A549 (cell line): ENCODE results near the gene SOX11. TPM values are rescaled to one million over a fixed set of nuclear protein-coding genes. Genes with fewer than 3 reads are reported as not detected.

Experiments used
- ATAC-seq, 2 experiments: fragments of 200-7000 bp in 1 of 2; fragments of >200 bp in 1 of 2; cut with Nextera tagmentation in 1 of 2; cut with Tn5 transposase in 1 of 2; 3 replicates each; pipeline versions ENCODE4 v1.8.0 to v1.9.1; 2018 to 2020; ENCODE audit warnings: mild to moderate bottlenecking in 1 of 2, moderate library complexity in 1 of 2
- CTCF ChIA-PET: fragments of 300-600 bp; sonication (Branson Sonifier 250); formaldehyde crosslinking; extraction: SDS; loops from one replicate; lab custom pipeline; 2021; ENCODE audit warnings: antibody characterized with exemption, inconsistent platforms; lab: Yijun Ruan, JAX
- POLR2A ChIA-PET: fragments of 350-600 bp; formaldehyde crosslinking; extraction: SDS; loops from one replicate; lab custom pipeline; 2021; ENCODE audit warnings: antibody characterized with exemption, inconsistent platforms; lab: Yijun Ruan, JAX
- DNase-seq, 2 experiments: peaks; one replicate each; pipeline versions ENCODE4 v3.0.0 to v3.0.0-alpha.2; 2011 to 2016; ENCODE audit warnings: low read depth in 1 of 2, low spot score in 1 of 2
- FAIRE-seq: peaks from 2 replicates; lab custom pipeline; 2011; peaks lifted over from hg19 to GRCh38; lab: Jason Lieb, UNC
- H3K27ac ChIP-seq, 2 experiments: fragments of >200 bp; sonication (Bioruptor Twin); formaldehyde crosslinking; 3 replicates each; pipeline ENCODE4 v1.5.1; 2016 to 2017
- H3K4me1 ChIP-seq: fragments of >200 bp; sonication (Bioruptor Twin); formaldehyde crosslinking; 3 replicates; pipeline ENCODE4 v1.6.1; 2016
- H3K4me2 ChIP-seq: fragments of >200 bp; sonication (Bioruptor Twin); formaldehyde crosslinking; 3 replicates; pipeline ENCODE4 v1.6.1; 2016
- H3K4me3 ChIP-seq: fragments of >200 bp; sonication (Bioruptor Twin); formaldehyde crosslinking; 3 replicates; pipeline ENCODE4 v1.5.1; 2016
- H3K9me3 ChIP-seq: fragments of >200 bp; sonication (Bioruptor Twin); formaldehyde crosslinking; 3 replicates; pipeline ENCODE4 v1.6.1; 2016
- BCL3 ChIP-seq: fragments of >200 bp; sonication (Bioruptor Twin); formaldehyde crosslinking; IDR thresholded peaks from 3 replicates; pipeline ENCODE4 v1.6.1; 2016
- CEBPB ChIP-seq, 2 experiments: fragments of >200 bp in 1 of 2; sonication (Bioruptor Twin) in 1 of 2; formaldehyde crosslinking in 1 of 2; IDR thresholded peaks; 2 replicates each; pipeline ENCODE4 v1.6.1; 2012 to 2016
- CHD2 ChIP-seq: fragments of 150-350 bp; IDR thresholded peaks from 2 replicates; pipeline ENCODE4 v1.6.1; 2014; ENCODE audit warnings: low read length; ENCODE audit not compliant: partially characterized antibody
- CHD4 ChIP-seq: fragments of 200-600 bp; sonication (generic); IDR thresholded peaks from 2 replicates; pipeline ENCODE4 v1.6.1; 2016; ENCODE audit warnings: antibody characterized with exemption, mild to moderate bottlenecking, borderline replicate concordance
- EHMT2 ChIP-seq: fragments of 200-600 bp; sonication (generic); IDR thresholded peaks from 2 replicates; pipeline ENCODE4 v1.6.1; 2016; ENCODE audit warnings: antibody characterized with exemption, low read depth, mild to moderate bottlenecking, moderate library complexity
- HOXA7 ChIP-seq: fragments of 250-450 bp; sonication (Bioruptor Pico); IDR thresholded peaks from 2 replicates; pipeline ENCODE4 v1.5.0; 2020; ENCODE audit warnings: mild to moderate bottlenecking, moderate library complexity
- KDM1A ChIP-seq: fragments of 200-600 bp; sonication (generic); IDR thresholded peaks from 2 replicates; pipeline ENCODE4 v1.6.1; 2016; ENCODE audit warnings: low read depth, mild to moderate bottlenecking
- NPAS2 ChIP-seq: fragments of 250-450 bp; sonication (Bioruptor Pico); IDR thresholded peaks from 2 replicates; pipeline ENCODE4 v1.8.0; 2022; ENCODE audit warnings: mild to moderate bottlenecking, moderate library complexity, borderline replicate concordance
- NR3C1 ChIP-seq: fragments of >200 bp; sonication (Bioruptor Twin); formaldehyde crosslinking; IDR thresholded peaks from 3 replicates; pipeline ENCODE4 v1.6.1; 2017
- PBX3 ChIP-seq: IDR thresholded peaks from 2 replicates; pipeline ENCODE4 v1.6.1; 2012
- PHF8 ChIP-seq: fragments of 200-600 bp; sonication (generic); IDR thresholded peaks from 2 replicates; pipeline ENCODE4 v1.6.1; 2016; ENCODE audit warnings: low read depth, mild to moderate bottlenecking, antibody characterized with exemption, moderate library complexity, borderline replicate concordance
- RCOR1 ChIP-seq: fragments of 150-350 bp; IDR thresholded peaks from 2 replicates; pipeline ENCODE4 v1.6.1; 2014; ENCODE audit warnings: antibody characterized with exemption, low read length, low read depth
- REST ChIP-seq: fragments of 200-600 bp; sonication (generic); IDR thresholded peaks from 2 replicates; pipeline ENCODE4 v1.6.1; 2016; ENCODE audit warnings: antibody characterized with exemption, mild to moderate bottlenecking, moderate library complexity
- SMC3 ChIP-seq: fragments of >200 bp; sonication (Bioruptor Twin); formaldehyde crosslinking; IDR thresholded peaks from 3 replicates; pipeline ENCODE4 v1.6.1; 2018; ENCODE audit warnings: inconsistent platforms
- TP53 ChIP-seq: fragments of 250-450 bp; sonication (Bioruptor Pico); IDR thresholded peaks from 2 replicates; pipeline ENCODE4 v1.5.0; 2021; ENCODE audit warnings: mild to moderate bottlenecking, moderate library complexity
- ZNF302 ChIP-seq: fragments of 250-450 bp; sonication (Bioruptor Pico); IDR thresholded peaks from 2 replicates; pipeline ENCODE4 v1.9.0; 2021; ENCODE audit warnings: inconsistent platforms, mild to moderate bottlenecking, moderate library complexity
- ZSCAN20 ChIP-seq: fragments of 250-450 bp; sonication (Bioruptor Pico); IDR thresholded peaks from 2 replicates; pipeline ENCODE4 v1.8.0; 2022; ENCODE audit warnings: mild to moderate bottlenecking, moderate library complexity
- WGBS: methylation state at CpG from one replicate; pipeline ENCODE4 v1.1.6; 2017; ENCODE audit errors: missing lambda C conversion rate; 5-methylcytosine and 5-hydroxymethylcytosine counted together
- polyA plus RNA-seq, 4 experiments: library from polyadenylated mRNA; depleted of rRNA in 3 of 4; stranded (reverse); fragments of >200 nt; fragmentation: RNase III in 1 of 4; extraction: RNeasy Plus Mini Kit Qiagen cat#74134 plus additional on column Dnase treatment in 1 of 4; gene quantifications; 2 replicates in 3 of 4; 3 replicates in 1 of 4; pipeline ENCODE4 v1.2.3, GENCODE V29; 2011 to 2017

The SOX11 gene
- polyA plus RNA-seq, 2 of the 4 experiments (the other 2 are of a cell fraction) = not detected

- WGBS = 21% methylated on average over 15 of the region's 15 CpGs
- Histone ChIP-seq H3K4me2 (no peak overlapping the region), H3K9me3 (no peaks in the 10 kb centered on the region; the same call in 2 of the 3 replicates), H3K4me3 (no peak overlapping the region), H3K4me1 (no peaks in the 10 kb centered on the region), H3K27ac (no peak overlapping the region)
- no peak for TF ChIP-seq NR3C1
- TF ChIP-seq CHD2 = no peak
- TF ChIP-seq REST = no peak
- TF ChIP-seq TP53 = no peak
- TF ChIP-seq PBX3 = no peak
- TF ChIP-seq KDM1A = no peak
- TF ChIP-seq CHD4 = no peak
- TF ChIP-seq ZNF302 (CRISPR knock-in tag) = no peak
- TF ChIP-seq HOXA7 (CRISPR knock-in tag) = no peak
- TF ChIP-seq EHMT2 = no peak
- TF ChIP-seq SMC3 = no peak
- no peak for TF ChIP-seq RCOR1
- ChIA-PET CTCF (no interaction called here), POLR2A (no interaction called here)
- DNase-seq (no peak), ATAC-seq (no peak), FAIRE-seq (no peak)
Observed at GRCh38 chr2:5734859-5735520, 42.8 kb downstream of the SOX11 start.

GRCh38 chr2:5735521-5735861, 43.3 kb downstream of the SOX11 start:
- no peak for TF ChIP-seq CEBPB (IDR thresholded peaks at IDR 0.05)
- no peak for TF ChIP-seq NPAS2 (CRISPR knock-in tag)
- H3K4me2 ChIP-seq = no peak overlapping the region
- WGBS = 26% methylated on average over 6 of the region's 6 CpGs
- no peak for DNase-seq
- CTCF ChIA-PET = no interaction called here
- no peak overlapping the region for H3K27ac ChIP-seq
- no peaks in the 10 kb centered on the region; the same call in 2 of the 3 replicates for H3K9me3 ChIP-seq
- FAIRE-seq = no peak
- H3K4me3 ChIP-seq = no peak overlapping the region
- no peaks in the 10 kb centered on the region for H3K4me1 ChIP-seq
- no peak for ATAC-seq
- POLR2A ChIA-PET = no interaction called here

- H3K4me2 ChIP-seq = no peak overlapping the region
- H3K4me3 ChIP-seq = no peak overlapping the region
- no peak overlapping the region for H3K27ac ChIP-seq
- H3K4me1 ChIP-seq = no peaks in the 10 kb centered on the region
- TF ChIP-seq ZSCAN20 (CRISPR knock-in tag) (no peak), BCL3 (no peak), PHF8 (no peak), NPAS2 (CRISPR knock-in tag) (no peak), NR3C1 (no peak), REST (no peak)
- no peaks in the 10 kb centered on the region; the same call in 2 of the 3 replicates for H3K9me3 ChIP-seq
- FAIRE-seq = no peak
- 28% methylated on average over 5 of the region's 5 CpGs for WGBS
- CTCF ChIA-PET = no interaction called here
- POLR2A ChIA-PET = no interaction called here
- no peak for DNase-seq
- no peak for ATAC-seq
Observed at GRCh38 chr2:5736050-5736449, 43.9 kb downstream of the SOX11 start.
